ENCODE data around the gene ZKSCAN5.
"Not testable (repeated sequence)": the region's sequence is repeated elsewhere in the genome, so short reads cannot be mapped to it uniquely, and the experiment has no call there.

ZKSCAN5 gene

DNA sequence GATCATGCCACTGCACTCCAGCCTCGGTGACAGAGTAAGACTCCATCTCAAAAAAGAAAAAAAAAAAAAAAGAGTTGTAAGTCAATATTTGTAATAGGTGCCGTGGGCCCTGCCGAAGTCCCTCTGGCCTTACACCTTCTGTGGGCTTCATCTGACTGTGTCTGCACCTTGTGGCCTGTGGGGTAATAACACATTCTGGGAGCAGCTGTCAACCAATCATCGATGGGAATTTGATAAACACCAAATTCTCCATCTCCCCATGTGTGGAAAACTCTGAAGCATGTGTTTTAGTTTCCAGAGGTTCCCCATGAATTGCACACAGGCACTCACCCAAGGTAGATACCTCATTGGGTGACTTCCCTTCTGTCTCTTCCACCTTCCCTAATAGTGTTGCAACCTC, 15.2 kb upstream of the ZKSCAN5 start:
- peaks cover 0 to 51% (median 16%) of the 10 kb centered on the region in 11 experiments; a peak in 13 of 22 replicates for H4K20me1 ChIP-seq
- no peaks in the 10 kb centered on the region for H3K4me1 ChIP-seq
- H3K9ac ChIP-seq, result no peak overlapping the region
- no peaks in the 10 kb centered on the region for H3K27me3 ChIP-seq
- H3K4me3 ChIP-seq, result no peak overlapping the region
- no peak for TF ChIP-seq Cebpa-rat (IDR thresholded peaks at IDR 0.05)
- H3K4me2 ChIP-seq, result no peak overlapping the region
- H3K36me3 ChIP-seq, result peaks cover 59 to 99% (median 78%) of the 10 kb centered on the region in 11 experiments
- no peak overlapping the region for H3K27ac ChIP-seq
- H3K9me3 ChIP-seq (replicated peaks in 1 of 11), result peaks cover 17 to 24% (median 22%) of the 10 kb centered on the region in 11 experiments

GRCh38 chr7:99490878-99491277, 13.6 kb upstream of the ZKSCAN5 start:
- no peak overlapping the region for H3K4me2 ChIP-seq
- H3K27me3 ChIP-seq, result no peaks in the 10 kb centered on the region
- no peaks in the 10 kb centered on the region for H3K4me1 ChIP-seq
- no peak overlapping the region for H3K27ac ChIP-seq
- H4K20me1 ChIP-seq, result peaks cover 0 to 50% (median 15%) of the 10 kb centered on the region in 11 experiments; a peak in 13 of 22 replicates
- H3K36me3 ChIP-seq, result peaks cover 59 to 99% (median 78%) of the 10 kb centered on the region in 11 experiments
- no peak overlapping the region for H3K4me3 ChIP-seq
- no peak overlapping the region for H3K9ac ChIP-seq
- peaks cover 33 to 40% (median 38%) of the 10 kb centered on the region in 11 experiments for H3K9me3 ChIP-seq (replicated peaks in 1 of 11)
- no peak for TF ChIP-seq Cebpa-rat (IDR thresholded peaks at IDR 0.05)

DNA sequence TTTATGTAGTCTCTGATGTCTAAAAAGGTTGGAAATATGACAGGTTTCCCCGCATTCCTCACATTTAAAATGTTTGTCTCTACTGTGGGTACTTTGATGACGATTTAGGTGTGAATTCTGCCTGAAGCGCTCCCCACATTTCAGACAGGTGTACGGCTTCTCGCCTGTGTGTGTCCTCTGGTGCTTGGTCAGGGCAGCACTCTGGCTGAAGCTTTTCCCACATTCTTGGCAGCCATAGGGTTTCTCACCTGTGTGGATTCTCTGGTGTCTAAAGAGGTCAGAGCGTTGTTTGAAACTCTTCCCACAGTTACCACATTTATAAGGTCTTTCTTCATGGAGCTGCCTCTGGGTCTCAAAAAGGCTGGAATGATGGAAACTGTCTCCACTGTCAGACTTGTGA, 10.6 kb upstream of the ZKSCAN5 start:
- Histone ChIP-seq H3K9ac (no peak overlapping the region), H3K4me3 (peak overlapping the region; percentile 4 to 53 (median 41); a peak in 15 of 20 replicates), H3K36me3 (peaks cover 66 to 98% (median 85%) of the 10 kb centered on the region in 11 experiments), H3K27me3 (no peaks in the 10 kb centered on the region), H3K9me3 (replicated peaks in 1 of 11) (peaks cover 43 to 53% (median 48%) of the 10 kb centered on the region in 11 experiments), H3K27ac (no peak overlapping the region), H4K20me1 (peaks cover 17 to 49% (median 38%) of the 10 kb centered on the region in 11 experiments; a peak in 21 of 22 replicates), H3K4me2 (no peak overlapping the region), H3K4me1 (peaks cover 14 to 17% (median 15%) of the 10 kb centered on the region in 10 experiments; a peak in 19 of 20 replicates)
- TF ChIP-seq Cebpa-rat (IDR thresholded peaks at IDR 0.05), result no peak

DNA sequence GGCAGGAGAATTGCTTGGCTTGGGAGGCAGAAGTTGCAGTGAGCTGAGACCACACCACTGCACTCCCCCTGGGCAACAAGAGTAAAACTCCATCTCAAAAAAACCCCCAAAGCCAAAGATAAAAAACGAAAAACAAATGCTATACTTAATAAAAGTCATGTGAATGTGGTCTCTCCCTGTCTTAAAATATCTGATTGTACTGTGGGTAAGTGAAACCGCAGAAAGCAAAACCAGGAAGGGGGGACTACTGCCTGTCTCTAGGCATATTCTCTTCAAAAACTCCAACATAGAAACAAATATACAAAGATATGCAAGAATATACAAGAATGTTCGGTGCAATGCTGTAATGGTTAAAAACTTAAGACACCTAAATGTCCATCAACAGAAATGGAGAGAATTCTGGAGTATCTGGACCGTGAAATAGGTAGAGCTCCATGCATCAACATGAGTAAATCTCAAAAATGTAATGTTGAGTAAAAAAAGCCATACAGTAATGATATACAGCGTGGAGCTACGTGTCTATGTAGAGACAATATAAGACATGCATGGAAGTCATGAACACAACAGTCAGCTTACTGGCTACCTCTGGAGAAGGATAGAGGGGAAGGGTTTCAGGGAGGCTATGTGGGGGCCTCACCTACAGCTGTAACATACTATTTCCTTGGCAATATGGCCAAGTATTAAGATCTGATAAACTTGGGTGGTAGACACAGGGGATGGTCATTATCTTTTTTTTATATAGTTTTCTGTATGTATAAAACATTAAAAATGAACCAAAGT, 6.5 kb upstream of the ZKSCAN5 start:
- Histone ChIP-seq H3K36me3 (peaks cover 56 to 59% (median 57%) of the 10 kb centered on the region in 11 experiments), H4K20me1 (peaks cover 16 to 38% (median 29%) of the 10 kb centered on the region in 11 experiments; a peak in 21 of 22 replicates), H3K27me3 (no peaks in the 10 kb centered on the region), H3K9ac (peak overlapping the region; percentile 84 to 94 (median 91)), H3K9me3 (replicated peaks in 1 of 11) (peaks cover 39 to 46% (median 39%) of the 10 kb centered on the region in 11 experiments), H3K4me1 (peaks cover 21 to 27% (median 24%) of the 10 kb centered on the region in 10 experiments), H3K27ac (peak overlapping the region in 4 of 11 experiments; percentile 8 to 94 (median 54); a peak in 8 of 22 replicates), H3K4me3 (peak overlapping the region; percentile 89 to 100 (median 92)), H3K4me2 (peak overlapping the region; percentile 90 to 100 (median 99))
- no peak for TF ChIP-seq Cebpa-rat (IDR thresholded peaks at IDR 0.05)

DNA sequence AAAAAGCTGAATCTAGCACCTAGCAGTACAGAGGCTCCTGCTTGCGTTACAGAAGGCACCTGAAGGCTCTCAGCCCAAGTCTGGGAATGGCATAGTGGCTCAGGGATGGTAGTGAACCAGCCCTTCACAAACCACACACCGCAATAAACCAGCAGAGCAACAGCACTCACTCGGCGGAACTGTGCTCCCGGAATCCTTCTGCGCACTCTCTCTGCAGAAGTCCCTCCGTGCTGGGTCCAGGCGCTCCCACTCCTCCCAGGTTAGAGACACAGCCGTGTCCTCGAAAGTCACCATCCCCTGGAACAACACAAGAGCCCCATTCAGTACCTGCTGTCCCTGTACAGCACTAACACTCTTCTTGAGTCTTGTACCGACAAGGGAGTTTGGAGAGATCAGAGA, 5.9 kb upstream of the ZKSCAN5 start:
- H3K4me3 ChIP-seq, result peak overlapping the region; percentile 89 to 100 (median 92)
- H3K4me1 ChIP-seq, result peaks cover 21 to 27% (median 24%) of the 10 kb centered on the region in 10 experiments
- H3K9ac ChIP-seq, result peak overlapping the region; percentile 84 to 94 (median 91)
- peak overlapping the region in 8 of 11 experiments; percentile 7 to 94 (median 92); a peak in 12 of 22 replicates for H3K27ac ChIP-seq
- peaks cover 50 to 53% (median 52%) of the 10 kb centered on the region in 11 experiments for H3K36me3 ChIP-seq
- H4K20me1 ChIP-seq, result peaks cover 16 to 38% (median 29%) of the 10 kb centered on the region in 11 experiments; a peak in 21 of 22 replicates
- peaks cover 33 to 40% (median 33%) of the 10 kb centered on the region in 11 experiments for H3K9me3 ChIP-seq (replicated peaks in 1 of 11)
- peak overlapping the region; percentile 90 to 100 (median 99) for H3K4me2 ChIP-seq
- H3K27me3 ChIP-seq, result no peaks in the 10 kb centered on the region
- TF ChIP-seq Cebpa-rat (IDR thresholded peaks at IDR 0.05), result no peak

- Histone ChIP-seq H3K36me3 (peaks cover 42 to 45% (median 44%) of the 10 kb centered on the region in 11 experiments), H3K4me1 (peaks cover 21 to 32% (median 29%) of the 10 kb centered on the region in 10 experiments), H3K27ac (peak overlapping the region; percentile 80 to 94 (median 92)), H3K9me3 (replicated peaks in 1 of 11) (peaks cover 25 to 32% (median 25%) of the 10 kb centered on the region in 11 experiments), H3K4me3 (peak overlapping the region; percentile 89 to 100 (median 92)), H3K9ac (peak overlapping the region; percentile 84 to 94 (median 91)), H4K20me1 (peaks cover 16 to 38% (median 29%) of the 10 kb centered on the region in 11 experiments; a peak in 21 of 22 replicates), H3K27me3 (no peaks in the 10 kb centered on the region), H3K4me2 (peak overlapping the region; percentile 90 to 100 (median 99))
- TF ChIP-seq Cebpa-rat (IDR thresholded peaks at IDR 0.05), result no peak
Measured at GRCh38 chr7:99499371-99499720, 5.1 kb upstream of the ZKSCAN5 start.

DNA sequence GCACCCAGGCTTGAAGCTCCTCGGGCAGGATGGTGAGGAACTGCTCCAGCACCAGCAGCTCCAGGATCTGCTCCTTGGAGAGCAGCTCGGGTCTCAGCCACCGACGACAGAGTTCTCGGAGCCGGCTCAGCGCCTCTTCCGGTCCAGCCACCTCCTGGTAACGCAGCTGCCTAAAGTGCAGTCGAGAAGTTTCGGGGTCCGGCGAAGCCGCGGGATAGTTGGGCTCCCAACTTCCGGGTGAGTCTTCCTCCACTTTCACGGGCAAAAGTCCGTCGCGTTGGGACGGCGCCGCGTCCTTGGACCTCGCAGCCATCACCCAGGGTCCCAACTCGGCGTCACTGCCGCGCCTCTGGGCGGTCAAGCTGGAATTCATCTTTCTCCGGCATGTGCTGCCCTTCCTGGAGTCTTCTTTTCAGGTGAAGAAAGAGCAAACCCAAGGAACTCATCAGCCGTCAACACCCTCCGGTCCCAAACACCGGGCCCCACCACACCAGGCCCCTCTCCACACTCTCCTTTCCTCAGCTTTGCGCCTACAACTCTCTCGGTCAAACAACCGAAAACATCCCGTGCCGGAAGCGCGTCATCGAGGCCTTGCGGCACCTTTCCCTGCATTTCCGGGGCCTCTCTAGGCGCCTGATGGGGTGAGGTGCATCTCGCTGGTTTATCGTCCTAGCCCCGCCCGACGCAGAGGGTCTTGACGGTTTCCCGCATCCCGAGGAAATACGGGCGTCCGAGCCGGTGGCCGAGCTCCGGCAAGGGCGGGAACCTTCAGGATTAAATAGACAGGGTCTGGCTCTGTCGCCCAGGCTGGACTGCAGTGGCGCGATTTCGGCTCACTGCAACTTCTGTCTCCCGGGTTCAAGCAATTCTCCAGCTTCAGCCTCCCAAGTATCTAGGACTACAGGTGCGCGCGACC, 4.5 kb upstream of the ZKSCAN5 start, which contains the start of gene ZNF394:
Gene ZNF394 (minus strand): TSS at position 561 of the 916 bp plus-strand sequence. CDS start 188 bp downstream, at position 373.
- Histone ChIP-seq H4K20me1 (peaks cover 16 to 38% (median 29%) of the 10 kb centered on the region in 11 experiments; a peak in 21 of 22 replicates), H3K4me1 (peaks cover 21 to 32% (median 29%) of the 10 kb centered on the region in 10 experiments), H3K27me3 (no peaks in the 10 kb centered on the region), H3K9me3 (replicated peaks in 1 of 11) (peaks cover 18 to 25% (median 19%) of the 10 kb centered on the region in 11 experiments), H3K4me3 (peak within 1 kb of the TSS; percentile 89 to 100 (median 92)), H3K9ac (peak within 1 kb of the TSS; percentile 84 to 94 (median 91)), H3K27ac (peak within 1 kb of the TSS; percentile 80 to 94 (median 92)), H3K36me3 (peaks cover 36 to 39% (median 37%) of the 10 kb centered on the region in 11 experiments), H3K4me2 (peak within 1 kb of the TSS; percentile 90 to 100 (median 99))
- no peak for TF ChIP-seq Cebpa-rat (IDR thresholded peaks at IDR 0.05)

DNA sequence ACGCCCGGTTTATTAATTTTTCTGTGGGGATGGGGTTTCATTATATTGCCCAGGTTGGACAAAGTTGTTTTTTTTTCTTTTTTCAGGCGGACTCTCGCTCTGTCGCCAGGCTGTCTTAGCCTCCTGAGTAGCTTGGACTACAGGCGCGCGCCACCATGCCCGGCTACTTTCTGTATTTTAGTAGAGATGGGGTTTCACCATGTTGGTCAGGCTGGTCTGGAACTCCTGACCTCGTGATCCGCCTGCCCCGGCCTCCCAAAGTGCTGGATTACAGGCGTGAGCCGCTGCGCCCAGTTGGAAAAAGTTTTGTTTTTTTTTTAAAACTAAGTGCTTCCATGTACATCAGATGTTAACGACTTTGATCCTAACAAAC, 3.8 kb upstream of the ZKSCAN5 start:
- Histone ChIP-seq H3K27ac (peak overlapping the region; percentile 80 to 94 (median 92)), H3K36me3 (peaks cover 29 to 32% (median 31%) of the 10 kb centered on the region in 11 experiments), H3K4me1 (peaks cover 22 to 35% (median 30%) of the 10 kb centered on the region in 10 experiments), H4K20me1 (peaks cover 16 to 38% (median 29%) of the 10 kb centered on the region in 11 experiments; a peak in 21 of 22 replicates), H3K27me3 (no peaks in the 10 kb centered on the region), H3K4me2 (peak overlapping the region; percentile 89 to 100 (median 97)), H3K9me3 (replicated peaks in 1 of 11) (peaks cover 12 to 19% (median 12%) of the 10 kb centered on the region in 11 experiments), H3K4me3 (peak overlapping the region; percentile 89 to 100 (median 92)), H3K9ac (peak overlapping the region; percentile 84 to 94 (median 91))
- TF ChIP-seq Cebpa-rat (IDR thresholded peaks at IDR 0.05), result no peak

DNA sequence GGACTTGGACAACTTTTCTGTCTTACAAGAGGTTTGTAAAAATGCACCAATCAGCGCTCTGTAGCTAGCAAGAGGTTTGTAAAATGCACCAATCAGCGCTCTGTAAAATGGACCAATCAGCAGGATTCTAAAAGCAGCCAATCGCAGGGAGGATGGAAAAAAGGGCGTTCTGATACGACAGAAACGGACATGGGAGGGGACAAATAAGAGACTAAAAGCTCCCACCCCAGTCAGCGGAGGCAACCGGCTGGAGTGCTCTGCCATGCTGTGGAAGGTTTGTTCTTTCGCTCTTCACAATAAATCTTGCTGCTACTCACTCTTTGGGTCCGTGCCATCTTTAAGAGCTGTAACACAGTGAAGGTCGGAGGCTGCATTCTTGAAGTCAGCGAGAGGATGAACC, 3.2 kb upstream of the ZKSCAN5 start:
- peak overlapping the region; percentile 89 to 100 (median 97); a peak in 21 of 22 replicates for H3K4me2 ChIP-seq
- peaks cover 6 to 13% (median 6%) of the 10 kb centered on the region in 11 experiments; a peak in 21 of 22 replicates for H3K9me3 ChIP-seq (replicated peaks in 1 of 11)
- peaks cover 23 to 27% (median 25%) of the 10 kb centered on the region in 11 experiments for H3K36me3 ChIP-seq
- peak overlapping the region in 1 of 11 experiments; percentile 92; a peak in 1 of 22 replicates for H3K9ac ChIP-seq
- H3K27ac ChIP-seq, H3K27me3 ChIP-seq: not testable (repeated sequence)
- H3K4me3 ChIP-seq, result peak overlapping the region in 7 of 10 experiments; percentile 89 to 100 (median 97); a peak in 11 of 20 replicates
- H3K4me1 ChIP-seq, result peaks cover 28 to 41% (median 36%) of the 10 kb centered on the region in 10 experiments
- H4K20me1 ChIP-seq, result peaks cover 16 to 42% (median 28%) of the 10 kb centered on the region in 11 experiments; a peak in 21 of 22 replicates

All from BLaER1 treated with 17β-estradiol and CSF1 and Interleukin-3, amounts not matched to agents 10 nM and 100 nM (cell line).